ENCODE data around the gene FURIN.

The FURIN gene

GRCh38 chr15:90863987-90864386 lies 4.4 kb upstream of the FURIN start:
- in situ Hi-C loops (cut with HindIII; ENCODE audit: low sequenced_read_pairs), result no loop called here
- TF ChIP-seq CTCF (IDR thresholded peaks at IDR 0.05; ENCODE audit: low read depth, low read length, missing control alignments), result no peak
- H3K4me3 ChIP-seq (ENCODE audit: low read depth, low read length), result no peak overlapping the region
- DNase-seq (ENCODE audit: low read depth), result no peak

GRCh38 chr15:90864507-90864906 lies 3.9 kb upstream of the FURIN start:
- in situ Hi-C loops (cut with HindIII; ENCODE audit: low sequenced_read_pairs), result no loop called here
- no peak overlapping the region for H3K4me3 ChIP-seq (ENCODE audit: low read depth, low read length)
- no peak for TF ChIP-seq CTCF (IDR thresholded peaks at IDR 0.05; ENCODE audit: low read depth, low read length, missing control alignments)
- no peak for DNase-seq (ENCODE audit: low read depth)

- H3K4me3 ChIP-seq (ENCODE audit: low read depth, low read length), result no peak overlapping the region
- in situ Hi-C loops (cut with HindIII; ENCODE audit: low sequenced_read_pairs), result no loop called here
- no peak for DNase-seq (ENCODE audit: low read depth)
- no peak for TF ChIP-seq CTCF (IDR thresholded peaks at IDR 0.05; ENCODE audit: low read depth, low read length, missing control alignments)
These were observed 2.7 kb upstream of the FURIN start for GRCh38 chr15:90865702-90866101.

GRCh38 chr15:90866161-90866715 lies 2.1 kb upstream of the FURIN start:
- H3K4me3 ChIP-seq (ENCODE audit: low read depth, low read length), result no peak overlapping the region
- no peak for TF ChIP-seq CTCF (IDR thresholded peaks at IDR 0.05; ENCODE audit: low read depth, low read length, missing control alignments)
- in situ Hi-C loops (cut with HindIII; ENCODE audit: low sequenced_read_pairs), result no loop called here
- DNase-seq (ENCODE audit: low read depth), result no peak

GRCh38 chr15:90866800-90867199 lies 1.6 kb upstream of the FURIN start:
- in situ Hi-C loops (cut with HindIII; ENCODE audit: low sequenced_read_pairs), result no loop called here
- DNase-seq (ENCODE audit: low read depth), result no peak
- no peak overlapping the region for H3K4me3 ChIP-seq (ENCODE audit: low read depth, low read length)
- TF ChIP-seq CTCF (IDR thresholded peaks at IDR 0.05; ENCODE audit: low read depth, low read length, missing control alignments), result no peak

GRCh38 chr15:90869140-90869541 lies 753 bp downstream of the FURIN start:
- H3K4me3 ChIP-seq (ENCODE audit: low read depth, low read length), result no peak overlapping the region

More at GRCh38 chr15:90869140-90869541, 753 bp downstream of the FURIN start:
- TF ChIP-seq CTCF (IDR thresholded peaks at IDR 0.05; ENCODE audit: low read depth, low read length, missing control alignments), result no peak
- in situ Hi-C loops (cut with HindIII; ENCODE audit: low sequenced_read_pairs), result no loop called here
- no peak for DNase-seq (ENCODE audit: low read depth)
